H1 (cell line): ENCODE results near the gene PRKCA. TPM values are rescaled to one million over a fixed set of nuclear protein-coding genes. Genes with fewer than 3 reads are reported as not detected.
"Not testable (repeated sequence)": the region's sequence is repeated elsewhere in the genome, so short reads cannot be mapped to it uniquely, and the experiment has no call there.

ENCODE experiments used
- CTCF ChIA-PET: fragments of 300-600 bp; sonication (Branson Sonifier 250); formaldehyde crosslinking; loops from one replicate; lab custom pipeline; 2021; ENCODE audit not compliant: partially characterized antibody; lab: Charles Lee
- POLR2A ChIA-PET: fragments of 300-600 bp; sonication (Branson Sonifier 250); formaldehyde crosslinking; loops from one replicate; lab custom pipeline; 2021; ENCODE audit warnings: inconsistent platforms; ENCODE audit not compliant: partially characterized antibody; lab: Charles Lee
- DNase-seq, 2 experiments: peaks; one replicate each; pipeline versions ENCODE4 v3.0.0 to v3.0.0-alpha.2; 2010 to 2022; ENCODE audit warnings: low spot score in 2 of 2, low read depth in 1 of 2, mixed read lengths in 1 of 2
- FAIRE-seq: peaks from 2 replicates; lab custom pipeline; 2011; peaks lifted over from hg19 to GRCh38; lab: Jason Lieb, UNC
- H2AFZ ChIP-seq: 2 replicates; pipeline ENCODE4 v1.8.1; 2012; ENCODE audit warnings: low read length, inconsistent platforms
- H2AK5ac ChIP-seq: 2 replicates; pipeline ENCODE4 v1.6.1; 2013; ENCODE audit warnings: low read depth, low read length
- H2BK120ac ChIP-seq: replicated peaks from 2 replicates; pipeline ENCODE3; 2013; ENCODE audit warnings: low read depth, low read length, inconsistent platforms
- H2BK12ac ChIP-seq: 2 replicates; pipeline ENCODE4 v1.6.1; 2013; ENCODE audit warnings: low read depth, low read length
- H2BK15ac ChIP-seq: 2 replicates; pipeline ENCODE4 v1.6.1; 2013; ENCODE audit warnings: low read length
- H2BK20ac ChIP-seq: 2 replicates; pipeline ENCODE4 v1.6.1; 2013; ENCODE audit warnings: low read length
- H2BK5ac ChIP-seq: 2 replicates; pipeline ENCODE4 v1.6.1; 2013; ENCODE audit warnings: low read depth, low read length
- H3K14ac ChIP-seq: 2 replicates; pipeline ENCODE4 v1.6.1; 2013; ENCODE audit warnings: inconsistent platforms; ENCODE audit not compliant: insufficient read length
- H3K18ac ChIP-seq: 2 replicates; pipeline ENCODE4 v1.6.1; 2013; ENCODE audit warnings: low read length; ENCODE audit errors: extremely low read depth
- H3K23ac ChIP-seq: 2 replicates; pipeline ENCODE4 v1.6.1; 2013; ENCODE audit warnings: inconsistent platforms; ENCODE audit not compliant: insufficient read length
- H3K23me2 ChIP-seq: 2 replicates; pipeline ENCODE4 v1.6.1; 2013; ENCODE audit warnings: low read depth, low read length
- H3K27ac ChIP-seq: 2 replicates; pipeline ENCODE4 v1.6.1; 2011; ENCODE audit warnings: low read depth, low read length, inconsistent platforms
- H3K27me3 ChIP-seq, 4 experiments: replicated peaks in 1 of 4; 1 replicate in 1 of 4; 2 replicates in 3 of 4; pipeline versions ENCODE4 v1.6.1 to v1.8.1; 2011 to 2013; ENCODE audit warnings: low read length in 3 of 4, mild to moderate bottlenecking in 3 of 4, inconsistent platforms in 2 of 4, mixed read lengths in 2 of 4, moderate library complexity in 1 of 4; ENCODE audit not compliant: control insufficient read depth in 3 of 4, insufficient read depth in 3 of 4; ENCODE audit errors: extremely low read depth in 1 of 4
- H3K36me3 ChIP-seq, 4 experiments: 2 replicates each; pipeline versions ENCODE4 v1.6.1 to v1.8.1; 2011 to 2013; ENCODE audit warnings: mild to moderate bottlenecking in 4 of 4, low read length in 3 of 4, moderate library complexity in 2 of 4, control low read depth in 1 of 4, inconsistent platforms in 1 of 4; ENCODE audit not compliant: insufficient read depth in 4 of 4, control insufficient read depth in 2 of 4
- H3K4ac ChIP-seq: replicated peaks from 2 replicates; pipeline ENCODE3; 2013; ENCODE audit warnings: low read length, low read depth, mixed read lengths, inconsistent platforms; ENCODE audit not compliant: insufficient read length
- H3K4me1 ChIP-seq, 4 experiments: replicated peaks in 1 of 4; 1 replicate in 1 of 4; 2 replicates in 3 of 4; pipeline versions ENCODE4 v1.6.1 to v1.8.1; 2011 to 2013; ENCODE audit warnings: low read length in 3 of 4, inconsistent platforms in 2 of 4, mixed read lengths in 1 of 4; ENCODE audit not compliant: insufficient read depth in 4 of 4, control insufficient read depth in 3 of 4
- H3K4me2 ChIP-seq, 2 experiments: 2 replicates each; pipeline versions ENCODE4 v1.6.1 to v1.8.1; 2011 to 2013; ENCODE audit warnings: low read depth in 2 of 2, low read length in 2 of 2, control low read depth in 1 of 2, inconsistent platforms in 1 of 2, mild to moderate bottlenecking in 1 of 2; ENCODE audit not compliant: insufficient read depth in 1 of 2
- H3K4me3 ChIP-seq, 4 experiments: fragments of 200-600, 300-600 bp in 1 of 4; sonication (generic), shearing (Covaris generic), sonication (Bioruptor Twin) in 1 of 4; 2 replicates each; pipeline versions ENCODE4 v1.5.1 to v1.8.1; 2011 to 2016; ENCODE audit warnings: low read length in 4 of 4, low read depth in 3 of 4, control low read depth in 2 of 4, inconsistent platforms in 2 of 4, mild to moderate bottlenecking in 2 of 4, mixed read lengths in 1 of 4, moderate library complexity in 1 of 4; ENCODE audit not compliant: insufficient read depth in 2 of 4; ENCODE audit errors: extremely low read depth in 1 of 4
- H3K56ac ChIP-seq: replicated peaks from 2 replicates; pipeline ENCODE3; 2013; ENCODE audit warnings: low read depth, mild to moderate bottlenecking, mixed read lengths, low read length, inconsistent platforms; ENCODE audit not compliant: insufficient read length
- H3K79me1 ChIP-seq: 2 replicates; pipeline ENCODE4 v1.6.1; 2013; ENCODE audit warnings: low read depth, low read length, control low read depth
- H3K79me2 ChIP-seq, 2 experiments: 2 replicates each; pipeline versions ENCODE4 v1.6.1 to v1.8.1; 2012 to 2013; ENCODE audit warnings: low read length in 2 of 2, mild to moderate bottlenecking in 2 of 2, inconsistent platforms in 1 of 2; ENCODE audit not compliant: insufficient read depth in 2 of 2, control insufficient read depth in 1 of 2
- H3K9ac ChIP-seq, 4 experiments: replicated peaks in 1 of 4; 1 replicate in 1 of 4; 2 replicates in 3 of 4; pipeline versions ENCODE4 v1.6.1 to v1.8.1; 2011 to 2013; ENCODE audit warnings: low read depth in 3 of 4, low read length in 3 of 4, control low read depth in 2 of 4, mild to moderate bottlenecking in 2 of 4, moderate library complexity in 2 of 4, inconsistent platforms in 1 of 4; ENCODE audit errors: extremely low read depth in 1 of 4
- H3K9me3 ChIP-seq, 2 experiments: 2 replicates each; pipeline versions ENCODE4 v1.6.1 to v1.8.1; 2012 to 2013; ENCODE audit warnings: mild to moderate bottlenecking in 2 of 2, moderate library complexity in 2 of 2, control low read depth in 1 of 2, inconsistent platforms in 1 of 2, low read depth in 1 of 2, low read length in 1 of 2, mixed read lengths in 1 of 2; ENCODE audit not compliant: insufficient read depth in 2 of 2
- H4K20me1 ChIP-seq, 2 experiments: replicated peaks in 1 of 2; 2 replicates each; pipeline versions ENCODE3 to v1.8.1; 2011 to 2013; ENCODE audit warnings: inconsistent platforms in 2 of 2, low read length in 2 of 2, mild to moderate bottlenecking in 1 of 2; ENCODE audit not compliant: insufficient read depth in 2 of 2, control insufficient read depth in 1 of 2
- H4K5ac ChIP-seq: 2 replicates; pipeline ENCODE4 v1.6.1; 2013; ENCODE audit warnings: low read length, low read depth, mixed read lengths, inconsistent platforms; ENCODE audit not compliant: insufficient read length
- H4K8ac ChIP-seq: 2 replicates; pipeline ENCODE4 v1.8.0; 2013; ENCODE audit warnings: mild to moderate bottlenecking, moderate library complexity, low read length, inconsistent platforms; ENCODE audit not compliant: insufficient read depth; ENCODE audit errors: extremely low read depth
- H4K91ac ChIP-seq: replicated peaks from 2 replicates; pipeline ENCODE3; 2013; ENCODE audit warnings: low read length, mixed read lengths, inconsistent platforms; ENCODE audit not compliant: insufficient read length
- WGBS, 2 experiments: shearing (Covaris generic) in 1 of 2; methylation state at CpG; one replicate each; pipeline versions ENCODE4 v1.1.6 to v1.1.7; 2013 to 2015; ENCODE audit warnings: low lambda C conversion rate in 2 of 2, mixed read lengths in 2 of 2, inconsistent platforms in 1 of 2, low coverage in 1 of 2, missing lambda C conversion rate in 1 of 2; ENCODE audit not compliant: insufficient replicate concordance in 2 of 2, insufficient coverage in 1 of 2, insufficient read length in 1 of 2; ENCODE audit errors: extremely low coverage in 1 of 2, missing lambda C conversion rate in 1 of 2; 5-methylcytosine and 5-hydroxymethylcytosine counted together
- polyA plus RNA-seq, 7 experiments: library from polyadenylated mRNA; depleted of rRNA in 3 of 7; stranded (reverse) in 5 of 7; unstranded in 2 of 7; fragments of >200 nt in 5 of 7; fragments of 200-250 nt in 2 of 7; gene quantifications; 1 replicate in 5 of 7; 2 replicates in 1 of 7; 4 replicates in 1 of 7; pipeline versions ENCODE4 v1.2.1 to v1.2.3, GENCODE V29; 2011 to 2013; ENCODE audit warnings: missing spikeins in 2 of 7, mixed read lengths in 2 of 7
- total RNA-seq: library from RNA; stranded (reverse); fragmentation: NEBNext Ultra II Directional; extraction: Animal tissue kit (Norgen Biotek cat#: 25700); gene quantifications from 2 replicates; pipeline ENCODE4 v1.2.1, GENCODE V29; 2021

PRKCA gene
- total and polyA plus RNA-seq, 2 of the 8 experiments (the other 6 are each of a cell fraction or from before 2014, with no cell fraction given): 5.8 to 17.8 TPM

DNA sequence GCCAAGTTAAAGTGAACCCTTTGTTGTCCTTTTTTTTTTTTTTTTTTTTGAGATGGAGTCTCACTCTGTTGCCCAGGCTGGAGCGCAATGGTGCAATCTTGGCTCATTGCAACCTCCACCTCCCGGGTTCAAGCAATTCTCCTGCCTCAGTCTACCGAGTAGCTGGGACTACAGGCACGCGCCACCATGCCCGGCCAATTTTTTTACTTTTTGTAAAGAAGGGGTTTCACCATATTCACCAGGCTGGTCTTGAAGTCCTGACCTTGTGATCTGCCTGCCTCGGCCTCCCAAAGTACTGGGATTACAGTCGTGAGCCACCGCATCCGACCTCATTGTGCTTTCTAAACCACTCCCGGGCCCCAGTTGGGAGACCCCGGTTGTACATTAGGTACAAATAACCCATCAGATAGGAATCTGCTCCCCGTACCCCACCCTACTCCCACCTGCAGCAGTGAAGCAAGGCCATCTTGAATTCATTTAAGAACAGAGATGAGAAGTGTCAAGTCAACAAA lies 410.7 kb downstream of the PRKCA start:
- DNase-seq, H2BK20ac ChIP-seq, H2BK12ac ChIP-seq, H4K91ac ChIP-seq, POLR2A ChIA-PET, H3K23me2 ChIP-seq, H3K4me3 ChIP-seq, H3K18ac ChIP-seq, H3K79me1 ChIP-seq, H3K36me3 ChIP-seq, H2BK120ac ChIP-seq, H4K5ac ChIP-seq, H3K27ac ChIP-seq, FAIRE-seq, H3K4me2 ChIP-seq, H3K23ac ChIP-seq, H3K56ac ChIP-seq, H3K9ac ChIP-seq, H3K9me3 ChIP-seq, H4K20me1 ChIP-seq, H3K27me3 ChIP-seq, H3K4ac ChIP-seq, H2AFZ ChIP-seq, H2AK5ac ChIP-seq, H2BK15ac ChIP-seq, H3K79me2 ChIP-seq, H3K14ac ChIP-seq, H4K8ac ChIP-seq: not testable (repeated sequence)
- 87% methylated on average over 12 of the region's 13 CpGs; no CpG with 5 or more reads in 1 of the 2 experiments for WGBS, 2 experiments
- Histone ChIP-seq H3K4me1 (peaks cover 10 to 32% (median 16%) of the 10 kb centered on the region in 4 experiments), H2BK5ac (peak overlapping the region; percentile 62; the same call in 1 of the 2 replicates)
- CTCF ChIA-PET: interaction anchor here (0.6 to 4.1 kb wide), 10 partner anchors 12 to 513 kb away, joined by 3 to 37 read pairs (median 8); no protein-coding TSS in a partner anchor
